Measurements from ENCODE around the gene BTD. TPM values are rescaled to one million over a fixed set of nuclear protein-coding genes. Genes with fewer than 3 reads are reported as not detected.

The BTD gene
- total and polyA plus RNA-seq, 12 donors = 9.9 to 148 (median 58.3) TPM

- Histone ChIP-seq H3K9me3 (replicated peaks in 1 of 3) (no peaks in the 10 kb centered on the region), H3K27me3 (no peaks in the 10 kb centered on the region), H3K27ac (peak overlapping the region in 2 of 5 donors; percentile 14 to 15), H3K4me1 (replicated peaks in 1 of 2) (peaks cover 34 to 46% of the 10 kb centered on the region in 2 donors), H3K4me3 (no peak overlapping the region), H3K36me3 (replicated peaks in 1 of 2) (no peaks in the 10 kb centered on the region)
- DNase-seq = no peak
- TF ChIP-seq CTCF (IDR thresholded peaks at IDR 0.05) = no peak
- WGBS, 4 donors = 94 to 99% (median 97%) methylated on average over 3 to 4 of the region's 4 CpGs
- intact Hi-C loops (cut with DNase I) = loop anchor here (5.0 to 10.0 kb wide), 2 partner anchors 175 to 613 kb away; no protein-coding TSS in a partner anchor
Observed at GRCh38 chr3:15632212-15632580, 30.7 kb downstream of the BTD start.

GRCh38 chr3:15633159-15633558 lies 31.6 kb downstream of the BTD start:
- Histone ChIP-seq H3K27ac (peak overlapping the region in 4 of 5 donors; percentile 26 to 76 (median 69)), H3K9me3 (replicated peaks in 1 of 3) (no peaks in the 10 kb centered on the region), H3K36me3 (replicated peaks in 1 of 2) (no peaks in the 10 kb centered on the region), H3K4me1 (replicated peaks in 1 of 2) (peaks cover 34 to 46% of the 10 kb centered on the region in 2 donors), H3K27me3 (no peaks in the 10 kb centered on the region), H3K4me3 (no peak overlapping the region)
- intact Hi-C loops (cut with DNase I) = loop anchor here (5.0 to 10.0 kb wide), 2 partner anchors 174 to 612 kb away; no protein-coding TSS in a partner anchor
- WGBS, 4 donors = 87 to 92% (median 90%) methylated on average over 5 of the region's 5 CpGs
- TF ChIP-seq CTCF (IDR thresholded peaks at IDR 0.05) (no peak), POLR2A (IDR thresholded peaks at IDR 0.05) (no peak)
- no peak for DNase-seq

- DNase-seq = peak; percentile 66 to 87 (median 81)
- H3K27ac ChIP-seq = peak overlapping the region; percentile 17 to 76 (median 63)
- intact Hi-C loops (cut with DNase I) = loop anchor here (5.0 to 10.0 kb wide), 2 partner anchors 173 to 611 kb away; no protein-coding TSS in a partner anchor
- TF ChIP-seq POLR2A (IDR thresholded peaks at IDR 0.05) (no peak), CTCF (IDR thresholded peaks at IDR 0.05) (no peak)
- peaks cover 34 to 46% of the 10 kb centered on the region in 2 donors for H3K4me1 ChIP-seq (replicated peaks in 1 of 2)
- 17 to 24% (median 21%) methylated on average over 4 of the region's 4 CpGs for WGBS, 4 donors
- H3K4me3 ChIP-seq = no peak overlapping the region
- H3K27me3 ChIP-seq = no peaks in the 10 kb centered on the region
- H3K9me3 ChIP-seq (replicated peaks in 1 of 3) = no peaks in the 10 kb centered on the region
- no peaks in the 10 kb centered on the region for H3K36me3 ChIP-seq (replicated peaks in 1 of 2)
Observed at GRCh38 chr3:15633766-15634598, 32.4 kb downstream of the BTD start.

GRCh38 chr3:15634671-15635070 lies 33.1 kb downstream of the BTD start:
- Histone ChIP-seq H3K9me3 (replicated peaks in 1 of 3) (no peaks in the 10 kb centered on the region), H3K27ac (peak overlapping the region in 4 of 5 donors; percentile 57 to 76 (median 69)), H3K36me3 (replicated peaks in 1 of 2) (no peaks in the 10 kb centered on the region), H3K4me3 (peak overlapping the region in 1 of 4 donors; percentile 7), H3K27me3 (no peaks in the 10 kb centered on the region), H3K4me1 (replicated peaks in 1 of 2) (peaks cover 34 to 46% of the 10 kb centered on the region in 2 donors)
- WGBS, 4 donors = 41 to 62% (median 49%) methylated on average over 2 of the region's 2 CpGs
- intact Hi-C loops (cut with DNase I) = loop anchor here (5.0 to 10.0 kb wide), 2 partner anchors 173 to 610 kb away; no protein-coding TSS in a partner anchor
- TF ChIP-seq POLR2A (IDR thresholded peaks at IDR 0.05) (no peak), CTCF (IDR thresholded peaks at IDR 0.05) (no peak)
- DNase-seq = no peak

Data from adrenal gland (tissue), 12 donors.